ENCODE results near the gene ARHGAP22.

Gene ARHGAP22

GRCh38 chr10:48505394-48506112, 99.3 kb downstream of the ARHGAP22 start:
- 0 out of 22 replicates have a peak, but pooled peaks cover 0 to 9% (median 0%) of the 10 kb centered on the region in 11 experiments for H3K27me3 ChIP-seq
- no peaks in the 10 kb centered on the region for H3K9me3 ChIP-seq (replicated peaks in 1 of 11)
- H3K36me3 ChIP-seq: 0 out of 22 replicates have a peak, but pooled peaks cover 0 to 3% (median 0%) of the 10 kb centered on the region in 11 experiments
- H4K20me1 ChIP-seq: peaks cover 0 to 87% (median 0%) of the 10 kb centered on the region in 11 experiments; a peak in 5 of 22 replicates
- peak overlapping the region in 2 of 11 experiments; percentile 5 to 30; a peak in 1 of 22 replicates for H3K27ac ChIP-seq
- H3K4me3 ChIP-seq: no peak overlapping the region
- peaks cover 6 to 72% (median 49%) of the 10 kb centered on the region in 10 experiments; a peak in 17 of 20 replicates for H3K4me1 ChIP-seq
- TF ChIP-seq Cebpa-rat (IDR thresholded peaks at IDR 0.05): no peak
- no peak overlapping the region for H3K9ac ChIP-seq
- peak overlapping the region in 5 of 11 experiments; percentile 33 to 68 (median 57); a peak in 10 of 22 replicates for H3K4me2 ChIP-seq

- Histone ChIP-seq H4K20me1 (peaks cover 0 to 75% (median 0%) of the 10 kb centered on the region in 11 experiments; a peak in 4 of 22 replicates), H3K27ac (no peak overlapping the region), H3K9me3 (replicated peaks in 1 of 11) (no peaks in the 10 kb centered on the region), H3K4me3 (no peak overlapping the region), H3K9ac (no peak overlapping the region), H3K36me3 (no peaks in the 10 kb centered on the region), H3K4me2 (no peak overlapping the region; a peak in 1 of 22 replicates), H3K27me3 (no peaks in the 10 kb centered on the region), H3K4me1 (peaks cover 6 to 63% (median 40%) of the 10 kb centered on the region in 10 experiments; a peak in 17 of 20 replicates)
- no peak for TF ChIP-seq Cebpa-rat (IDR thresholded peaks at IDR 0.05)
Measured at GRCh38 chr10:48504141-48504885, 100.6 kb downstream of the ARHGAP22 start.

GRCh38 chr10:48503293-48503911, 101.5 kb downstream of the ARHGAP22 start:
- Histone ChIP-seq H3K4me1 (peaks cover 6 to 61% (median 31%) of the 10 kb centered on the region in 10 experiments; a peak in 16 of 20 replicates), H3K27ac (no peak overlapping the region), H3K9ac (no peak overlapping the region), H3K36me3 (no peaks in the 10 kb centered on the region), H3K4me3 (no peak overlapping the region), H3K27me3 (no peaks in the 10 kb centered on the region), H3K4me2 (no peak overlapping the region; a peak in 1 of 22 replicates), H3K9me3 (replicated peaks in 1 of 11) (no peaks in the 10 kb centered on the region), H4K20me1 (peaks cover 0 to 72% (median 0%) of the 10 kb centered on the region in 11 experiments; a peak in 4 of 22 replicates)
- TF ChIP-seq Cebpa-rat (IDR thresholded peaks at IDR 0.05): no peak

GRCh38 chr10:48502791-48503190, 102.1 kb downstream of the ARHGAP22 start:
- H3K4me3 ChIP-seq: no peak overlapping the region
- no peak overlapping the region for H3K9ac ChIP-seq
- TF ChIP-seq Cebpa-rat (IDR thresholded peaks at IDR 0.05): no peak

GRCh38 chr10:48501787-48502771, 102.8 kb downstream of the ARHGAP22 start:
- Histone ChIP-seq H3K27me3 (no peaks in the 10 kb centered on the region), H3K9me3 (replicated peaks in 1 of 11) (no peaks in the 10 kb centered on the region), H3K4me1 (peaks cover 5 to 63% (median 33%) of the 10 kb centered on the region in 10 experiments; a peak in 15 of 20 replicates), H4K20me1 (peaks cover 0 to 75% (median 0%) of the 10 kb centered on the region in 11 experiments; a peak in 4 of 22 replicates), H3K27ac (peak overlapping the region in 4 of 11 experiments; percentile 10 to 37 (median 21); a peak in 3 of 22 replicates), H3K4me3 (no peak overlapping the region), H3K9ac (0 out of 22 replicates have a peak overlapping the region, but pooled peaks of 1 of the 11 experiments have one; percentile 15), H3K4me2 (peak overlapping the region in 5 of 11 experiments; percentile 55 to 74 (median 61); a peak in 10 of 22 replicates), H3K36me3 (no peaks in the 10 kb centered on the region)
- no peak for TF ChIP-seq Cebpa-rat (IDR thresholded peaks at IDR 0.05)

More at GRCh38 chr10:48502791-48503190, 102.1 kb downstream of the ARHGAP22 start:
- peaks cover 0 to 73% (median 0%) of the 10 kb centered on the region in 11 experiments; a peak in 4 of 22 replicates for H4K20me1 ChIP-seq
- H3K9me3 ChIP-seq (replicated peaks in 1 of 11): no peaks in the 10 kb centered on the region
- H3K4me1 ChIP-seq: peaks cover 5 to 61% (median 27%) of the 10 kb centered on the region in 10 experiments; a peak in 15 of 20 replicates
- H3K4me2 ChIP-seq: peak overlapping the region in 5 of 11 experiments; percentile 55 to 74 (median 61); a peak in 9 of 22 replicates
- no peaks in the 10 kb centered on the region for H3K36me3 ChIP-seq
- H3K27me3 ChIP-seq: no peaks in the 10 kb centered on the region
- no peak overlapping the region for H3K27ac ChIP-seq

GRCh38 chr10:48501226-48501625, 103.6 kb downstream of the ARHGAP22 start:
- Histone ChIP-seq H3K4me3 (no peak overlapping the region), H3K9me3 (replicated peaks in 1 of 11) (no peaks in the 10 kb centered on the region)
- TF ChIP-seq Cebpa-rat (IDR thresholded peaks at IDR 0.05): no peak

GRCh38 chr10:48500771-48501170, 104.1 kb downstream of the ARHGAP22 start:
- H3K27ac ChIP-seq: no peak overlapping the region
- H3K9me3 ChIP-seq (replicated peaks in 1 of 11): no peaks in the 10 kb centered on the region
- peaks cover 5 to 67% (median 33%) of the 10 kb centered on the region in 10 experiments; a peak in 15 of 20 replicates for H3K4me1 ChIP-seq
- H3K9ac ChIP-seq: no peak overlapping the region
- H3K27me3 ChIP-seq: no peaks in the 10 kb centered on the region
- no peak for TF ChIP-seq Cebpa-rat (IDR thresholded peaks at IDR 0.05)
- no peak overlapping the region for H3K4me3 ChIP-seq
- H3K36me3 ChIP-seq: no peaks in the 10 kb centered on the region
- peaks cover 0 to 73% (median 0%) of the 10 kb centered on the region in 11 experiments; a peak in 5 of 22 replicates for H4K20me1 ChIP-seq
- peak overlapping the region in 6 of 11 experiments; percentile 5 to 74 (median 58); a peak in 7 of 22 replicates for H3K4me2 ChIP-seq

More at GRCh38 chr10:48501226-48501625, 103.6 kb downstream of the ARHGAP22 start:
- Histone ChIP-seq H3K27me3 (no peaks in the 10 kb centered on the region), H3K4me1 (peaks cover 5 to 67% (median 36%) of the 10 kb centered on the region in 10 experiments; a peak in 15 of 20 replicates), H3K36me3 (no peaks in the 10 kb centered on the region), H3K27ac (no peak overlapping the region), H3K9ac (no peak overlapping the region), H3K4me2 (peak overlapping the region in 6 of 11 experiments; percentile 5 to 74 (median 58); a peak in 8 of 22 replicates), H4K20me1 (peaks cover 0 to 74% (median 0%) of the 10 kb centered on the region in 11 experiments; a peak in 4 of 22 replicates)
